Measurements from ENCODE around the gene HOXC10.

DNA sequence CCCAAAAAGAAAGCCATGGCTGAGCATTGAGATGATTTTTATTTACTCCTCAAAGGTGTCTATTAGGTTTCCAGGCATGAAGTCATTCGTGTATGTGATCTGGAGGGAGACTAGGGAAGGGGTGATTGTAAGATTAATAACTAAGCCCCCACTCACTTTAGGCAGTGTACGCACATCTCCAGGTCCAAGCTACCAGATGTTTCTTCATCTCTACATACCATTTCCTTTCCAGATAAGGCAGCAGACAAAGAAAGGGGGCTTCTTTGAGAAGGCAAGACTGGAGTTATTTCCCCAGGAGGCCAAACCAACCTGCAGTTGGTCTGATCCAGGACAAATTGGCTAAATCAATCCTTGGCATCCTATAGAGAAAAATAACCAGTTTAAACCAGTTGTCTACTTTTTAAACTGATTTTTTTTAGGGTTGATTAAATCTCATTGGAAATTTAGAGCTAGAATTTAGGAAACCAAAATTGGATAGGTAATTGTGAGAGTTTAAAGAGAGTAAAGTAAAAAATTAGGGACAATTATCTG is 42.4 kb upstream of the HOXC10 start:
- TF ChIP-seq POLR2AphosphoS5 (IDR thresholded peaks at IDR 0.05; ENCODE audit: low read depth, low read length), result no peak
- TF ChIP-seq, protein P1, sequence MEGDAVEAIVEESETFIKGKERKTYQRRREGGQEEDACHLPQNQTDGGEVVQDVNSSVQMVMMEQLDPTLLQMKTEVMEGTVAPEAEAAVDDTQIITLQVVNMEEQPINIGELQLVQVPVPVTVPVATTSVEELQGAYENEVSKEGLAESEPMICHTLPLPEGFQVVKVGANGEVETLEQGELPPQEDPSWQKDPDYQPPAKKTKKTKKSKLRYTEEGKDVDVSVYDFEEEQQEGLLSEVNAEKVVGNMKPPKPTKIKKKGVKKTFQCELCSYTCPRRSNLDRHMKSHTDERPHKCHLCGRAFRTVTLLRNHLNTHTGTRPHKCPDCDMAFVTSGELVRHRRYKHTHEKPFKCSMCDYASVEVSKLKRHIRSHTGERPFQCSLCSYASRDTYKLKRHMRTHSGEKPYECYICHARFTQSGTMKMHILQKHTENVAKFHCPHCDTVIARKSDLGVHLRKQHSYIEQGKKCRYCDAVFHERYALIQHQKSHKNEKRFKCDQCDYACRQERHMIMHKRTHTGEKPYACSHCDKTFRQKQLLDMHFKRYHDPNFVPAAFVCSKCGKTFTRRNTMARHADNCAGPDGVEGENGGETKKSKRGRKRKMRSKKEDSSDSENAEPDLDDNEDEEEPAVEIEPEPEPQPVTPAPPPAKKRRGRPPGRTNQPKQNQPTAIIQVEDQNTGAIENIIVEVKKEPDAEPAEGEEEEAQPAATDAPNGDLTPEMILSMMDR (IDR thresholded peaks at IDR 0.05), result no peak

All from Panc1 (cell line).